SW480 (cell line): ENCODE measurements around the gene GPRIN3.
"Not testable (repeated sequence)": the region's sequence is repeated elsewhere in the genome, so short reads cannot be mapped to it uniquely, and the experiment has no call there.

Experiments used
- DNase-seq: peaks from one replicate; pipeline ENCODE4 v3.0.0-alpha.2; 2016; ENCODE audit warnings: low spot score

GPRIN3 gene

DNA sequence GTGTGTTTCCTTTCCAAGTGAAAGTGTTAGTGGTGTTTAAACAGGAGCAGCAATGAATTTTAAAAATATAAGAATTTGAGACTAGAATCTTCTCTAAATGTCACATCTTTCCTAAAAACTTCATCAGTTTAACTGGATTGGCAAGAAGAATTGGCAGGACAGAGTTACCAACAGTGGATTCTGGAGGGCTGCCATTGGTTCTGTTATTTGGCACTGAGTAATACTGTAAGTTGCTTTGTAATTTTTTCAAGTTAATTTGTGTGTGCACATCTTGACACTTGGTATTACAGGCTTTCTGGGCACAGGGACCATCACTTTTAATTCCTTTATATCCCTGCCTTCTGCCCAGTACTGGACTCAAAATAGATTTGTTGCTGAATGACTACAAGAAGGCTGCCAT lies 4.5 kb upstream of the GPRIN3 start:
- no peak for DNase-seq

GRCh38 chr4:89311433-89311832 lies 3.8 kb upstream of the GPRIN3 start:
- no peak for DNase-seq

DNA sequence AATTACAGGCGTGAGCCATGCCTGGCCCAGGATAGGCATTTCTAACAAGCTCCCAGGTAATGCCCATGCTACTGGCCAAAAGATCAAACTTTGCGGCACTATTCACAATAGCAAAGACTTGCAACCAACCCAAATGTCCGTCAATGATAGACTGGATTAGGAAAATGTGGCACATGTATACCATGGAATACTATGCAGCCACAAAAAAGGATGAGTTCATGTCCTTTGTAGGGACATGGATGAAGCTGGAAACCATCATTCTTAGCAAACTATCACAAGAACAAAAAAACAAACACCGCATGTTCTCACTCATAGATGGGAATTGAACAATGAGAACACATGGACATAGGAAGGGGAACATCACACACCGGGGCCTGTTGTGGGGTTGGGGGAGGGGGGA lies 1.6 kb upstream of the GPRIN3 start:
- DNase-seq = not testable (repeated sequence)

- DNase-seq = no peak
Measured at GRCh38 chr4:89308161-89308500, 531 bp upstream of the GPRIN3 start.

DNA sequence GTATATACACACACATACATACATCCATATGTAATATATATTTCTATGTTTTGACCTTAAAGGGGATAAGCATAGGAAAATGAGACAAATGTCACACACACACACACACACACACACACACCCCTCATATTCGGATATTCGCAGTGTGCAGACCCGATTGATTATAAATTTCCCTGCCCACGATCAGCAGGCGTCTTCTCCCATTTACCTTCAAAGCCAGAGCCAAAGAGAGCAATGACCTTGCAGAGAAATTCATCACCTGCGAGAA lies 488 bp downstream of the GPRIN3 start:
- no peak for DNase-seq

DNA sequence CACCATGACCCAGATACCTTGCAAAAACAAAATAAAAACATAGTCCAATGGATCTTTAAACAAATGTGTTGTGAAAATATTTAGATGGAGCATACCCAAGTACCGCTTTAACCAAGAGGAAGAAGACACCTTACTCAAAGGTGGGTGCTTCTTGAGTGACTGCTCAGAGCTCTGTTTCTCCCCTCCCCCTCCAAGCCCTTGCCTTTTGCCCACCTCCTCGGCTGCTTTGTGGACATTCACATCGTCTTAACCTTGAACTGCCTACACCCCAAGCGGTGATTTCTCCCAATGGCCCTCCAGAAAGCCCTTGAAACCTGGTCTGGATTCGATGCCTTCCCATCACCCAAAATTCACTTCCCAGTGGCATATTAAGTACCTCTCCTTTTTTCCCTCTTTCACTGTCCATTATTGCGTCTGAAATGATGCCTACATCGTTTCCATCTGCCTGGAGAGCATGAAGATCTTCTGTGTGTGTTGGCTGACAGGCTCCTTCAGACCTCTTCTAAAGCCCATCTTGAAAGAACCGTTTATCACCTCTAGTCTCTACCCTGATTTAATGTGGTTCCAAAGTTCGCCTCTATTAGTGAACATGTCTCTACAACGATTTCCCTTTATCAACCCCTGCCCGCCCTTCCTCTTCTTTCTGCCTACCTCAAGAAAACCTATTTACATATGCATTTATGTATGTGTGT lies 968 bp downstream of the GPRIN3 start:
- DNase-seq = no peak

GRCh38 chr4:89305712-89306437 lies 1.7 kb downstream of the GPRIN3 start:
- DNase-seq = no peak

DNA sequence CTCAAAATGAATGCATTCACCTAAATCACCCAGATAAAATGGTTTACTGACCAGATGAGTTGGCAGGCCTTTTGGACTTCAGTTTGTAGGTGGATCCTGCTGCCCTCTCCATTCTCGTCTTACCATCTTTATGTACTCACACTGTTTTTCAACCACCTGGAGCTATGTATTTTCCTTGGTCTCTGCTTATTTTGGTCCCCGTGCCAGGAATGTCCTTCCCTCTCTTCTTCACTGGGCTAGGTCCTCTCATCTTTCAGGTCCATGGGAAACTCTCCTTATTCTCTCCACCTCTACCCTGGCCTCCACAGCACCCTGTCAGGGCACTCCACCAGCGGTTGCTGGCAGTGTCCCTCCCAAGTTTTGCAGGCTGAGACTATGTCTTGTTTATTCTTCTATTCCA lies 2.6 kb downstream of the GPRIN3 start:
- DNase-seq = no peak

GRCh38 chr4:89303814-89304388 lies 3.7 kb downstream of the GPRIN3 start:
- no peak for DNase-seq

GRCh38 chr4:89303177-89303576 lies 4.4 kb downstream of the GPRIN3 start:
- DNase-seq = no peak

- no peak for DNase-seq
Measured at GRCh38 chr4:89301902-89302301, 5.7 kb downstream of the GPRIN3 start.

GRCh38 chr4:89301003-89301402 lies 6.6 kb downstream of the GPRIN3 start:
- DNase-seq = no peak

- no peak for DNase-seq
Measured at GRCh38 chr4:89300499-89300898, 7.1 kb downstream of the GPRIN3 start.

- DNase-seq = no peak
Measured at GRCh38 chr4:89300060-89300459, 7.5 kb downstream of the GPRIN3 start.

DNA sequence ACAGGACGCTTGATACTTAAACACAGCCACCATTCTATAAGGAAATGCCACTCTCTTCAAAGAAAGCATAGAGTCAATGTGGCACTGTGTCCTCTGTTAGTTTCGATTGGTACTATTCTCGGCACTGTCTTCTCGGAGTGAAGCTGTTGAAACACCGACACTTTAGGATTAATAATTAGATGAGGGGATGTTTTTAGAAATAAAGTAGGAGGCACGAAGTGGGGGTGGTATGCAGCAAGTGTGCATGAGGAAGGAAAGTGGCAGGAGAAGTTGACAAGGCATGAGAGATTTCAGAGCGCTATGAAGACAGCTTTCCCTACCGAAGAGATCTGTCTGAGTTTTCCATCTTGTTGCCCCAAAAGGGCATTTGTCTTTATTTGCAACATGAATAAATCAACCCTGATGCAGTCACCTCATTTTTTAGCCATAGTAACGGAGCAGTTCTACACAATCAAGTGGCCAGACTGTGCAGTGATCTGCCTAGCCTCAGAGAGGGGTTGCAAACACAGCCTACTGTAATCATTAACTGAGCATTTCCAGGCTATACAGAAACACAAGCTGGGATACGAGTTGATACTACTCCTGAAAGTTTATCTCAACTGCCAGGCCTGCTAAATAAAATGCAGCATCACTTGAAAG lies 8.3 kb downstream of the GPRIN3 start:
- DNase-seq = no peak

GRCh38 chr4:89298788-89299152 lies 8.8 kb downstream of the GPRIN3 start:
- DNase-seq = no peak

- no peak for DNase-seq
Measured at GRCh38 chr4:89298155-89298554, 9.4 kb downstream of the GPRIN3 start.

DNA sequence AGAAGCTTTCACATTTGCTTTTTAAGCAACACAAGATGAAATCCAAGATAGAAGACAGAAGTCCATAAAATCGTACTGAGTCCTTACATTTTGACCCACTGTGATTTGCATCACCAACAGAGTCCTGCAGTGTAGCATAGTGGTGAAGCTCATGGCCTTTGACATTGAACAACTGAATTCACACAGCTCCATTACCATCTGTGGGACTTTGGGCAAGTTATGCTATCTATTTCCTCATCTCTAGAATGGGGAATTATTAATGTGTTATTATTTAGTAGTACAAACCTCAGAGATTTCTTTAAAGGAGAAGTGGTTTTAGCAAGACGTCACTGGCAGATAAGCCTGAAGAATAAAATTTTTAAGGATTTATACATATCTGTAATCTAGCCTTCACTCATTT lies 10.7 kb downstream of the GPRIN3 start:
- no peak for DNase-seq

GRCh38 chr4:89296399-89296798 lies 11.2 kb downstream of the GPRIN3 start:
- peak; percentile 61 for DNase-seq

GRCh38 chr4:89295415-89295927 lies 12.1 kb downstream of the GPRIN3 start:
- DNase-seq = no peak

GRCh38 chr4:89294573-89295269 lies 12.9 kb downstream of the GPRIN3 start:
- no peak for DNase-seq

DNA sequence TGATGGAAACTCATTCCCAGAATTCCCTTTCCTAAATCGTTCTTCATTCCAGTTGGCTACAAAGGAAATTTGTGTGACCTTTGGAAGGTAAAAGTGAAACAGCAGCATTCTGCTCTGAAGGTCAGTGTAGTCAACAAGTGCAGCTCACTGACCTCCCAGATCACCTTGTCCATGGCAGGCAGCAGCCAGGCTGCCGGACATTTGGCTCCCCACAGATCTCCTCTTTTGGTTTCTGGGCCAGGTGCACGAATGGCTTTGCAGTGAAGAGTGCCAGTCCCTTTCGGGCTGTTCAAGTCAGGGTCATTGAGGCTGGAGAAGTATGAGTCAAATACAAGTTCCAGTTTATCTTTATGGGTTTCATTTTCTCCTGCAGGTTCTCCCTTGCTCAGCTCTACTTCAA lies 14.3 kb downstream of the GPRIN3 start:
- no peak for DNase-seq
